ENCODE measurements around the gene DACH2. TPM values are rescaled to one million over a fixed set of nuclear protein-coding genes. Genes with fewer than 3 reads are reported as not detected.

The DACH2 gene
- total RNA-seq, 1 experiment from 2014 or later = 1.0 TPM

DNA sequence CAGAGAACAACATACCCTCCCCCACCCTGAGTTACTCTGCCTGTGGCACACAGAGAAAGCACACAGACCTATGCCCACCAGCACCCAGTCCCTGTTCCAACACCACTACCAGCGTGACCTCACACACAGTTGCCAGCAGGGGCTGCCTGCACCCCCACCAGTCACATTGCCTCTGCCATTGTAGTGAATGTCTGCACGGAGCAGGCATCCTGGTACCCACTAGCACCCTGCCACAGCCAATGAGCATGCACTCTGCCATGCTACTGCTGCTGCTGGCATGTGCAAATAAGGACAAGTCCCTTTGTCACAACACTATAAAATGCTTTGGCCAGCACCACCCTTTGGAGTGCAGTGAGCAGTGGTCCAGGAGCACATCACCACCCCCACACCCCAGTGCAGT is 47.1 kb downstream of the DACH2 start:
- no peaks in the 10 kb centered on the region; the same call in 1 of the 2 replicates for H3K79me2 ChIP-seq (ENCODE audit: insufficient read depth, low read length)
- no peaks in the 10 kb centered on the region for H3K9me3 ChIP-seq (ENCODE audit: control insufficient read depth, low read depth, low read length)
- H3K27me3 ChIP-seq (ENCODE audit: insufficient read depth, low read length) = no peaks in the 10 kb centered on the region
- no peak overlapping the region for H2BK15ac ChIP-seq (ENCODE audit: low read depth, low read length)
- H3K27ac ChIP-seq (ENCODE audit: insufficient read length, low read depth, low read length) = no peak overlapping the region
- H4K5ac ChIP-seq (ENCODE audit: insufficient read length, low read depth, low read length) = no peak overlapping the region
- H4K91ac ChIP-seq (ENCODE audit: insufficient read length, low read depth, low read length) = no peak overlapping the region
- H2AK5ac ChIP-seq (ENCODE audit: insufficient read length, low read length) = no peak overlapping the region
- no peak overlapping the region for H4K8ac ChIP-seq (replicated peaks; ENCODE audit: insufficient read length, low read depth, low read length)
- no peak overlapping the region for H3K18ac ChIP-seq (ENCODE audit: insufficient read length, low read depth, low read length)
- no peak overlapping the region for H2BK120ac ChIP-seq (ENCODE audit: low read depth, low read length, poor library complexity, severe bottlenecking)
- no peak overlapping the region for H3K4me3 Mint-ChIP-seq
- no peak overlapping the region for H3K14ac ChIP-seq (ENCODE audit: insufficient read depth, low read length)
- no peaks in the 10 kb centered on the region for H3K4me1 Mint-ChIP-seq
- peaks cover 38 to 60% of the 10 kb centered on the region in 2 experiments for H3K9me3 Mint-ChIP-seq
- no peaks in the 10 kb centered on the region for H3K4me1 ChIP-seq (ENCODE audit: insufficient read depth, low read length)
- H2BK20ac ChIP-seq (ENCODE audit: low read depth, low read length, poor library complexity, severe bottlenecking) = no peak overlapping the region
- no peaks in the 10 kb centered on the region for H4K20me1 ChIP-seq (ENCODE audit: control insufficient read depth, insufficient read depth, insufficient read length)
- H3K4me2 ChIP-seq (ENCODE audit: insufficient read depth, insufficient read length, low read length) = no peak overlapping the region
- no peaks in the 10 kb centered on the region for H3K27me3 Mint-ChIP-seq (ENCODE audit: low read depth)
- no peak overlapping the region for H3K56ac ChIP-seq (ENCODE audit: insufficient read length, low read depth, low read length)
- H2BK5ac ChIP-seq (ENCODE audit: insufficient read length, low read length) = no peak overlapping the region
- no peak overlapping the region for H3K4ac ChIP-seq (ENCODE audit: low read depth, low read length)
- no peaks in the 10 kb centered on the region for H3K23me2 ChIP-seq (ENCODE audit: insufficient read length, low read depth, low read length, poor library complexity, severe bottlenecking)
- TF ChIP-seq, protein P1, sequence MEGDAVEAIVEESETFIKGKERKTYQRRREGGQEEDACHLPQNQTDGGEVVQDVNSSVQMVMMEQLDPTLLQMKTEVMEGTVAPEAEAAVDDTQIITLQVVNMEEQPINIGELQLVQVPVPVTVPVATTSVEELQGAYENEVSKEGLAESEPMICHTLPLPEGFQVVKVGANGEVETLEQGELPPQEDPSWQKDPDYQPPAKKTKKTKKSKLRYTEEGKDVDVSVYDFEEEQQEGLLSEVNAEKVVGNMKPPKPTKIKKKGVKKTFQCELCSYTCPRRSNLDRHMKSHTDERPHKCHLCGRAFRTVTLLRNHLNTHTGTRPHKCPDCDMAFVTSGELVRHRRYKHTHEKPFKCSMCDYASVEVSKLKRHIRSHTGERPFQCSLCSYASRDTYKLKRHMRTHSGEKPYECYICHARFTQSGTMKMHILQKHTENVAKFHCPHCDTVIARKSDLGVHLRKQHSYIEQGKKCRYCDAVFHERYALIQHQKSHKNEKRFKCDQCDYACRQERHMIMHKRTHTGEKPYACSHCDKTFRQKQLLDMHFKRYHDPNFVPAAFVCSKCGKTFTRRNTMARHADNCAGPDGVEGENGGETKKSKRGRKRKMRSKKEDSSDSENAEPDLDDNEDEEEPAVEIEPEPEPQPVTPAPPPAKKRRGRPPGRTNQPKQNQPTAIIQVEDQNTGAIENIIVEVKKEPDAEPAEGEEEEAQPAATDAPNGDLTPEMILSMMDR (conservative IDR thresholded peaks at IDR 0.05) = no peak
- WGBS (ENCODE audit: extremely low coverage, insufficient read length, low lambda C conversion rate) = no CpG with 5 or more reads among the region's 2 CpGs
- peaks cover 3 to 17% (median 4%) of the 10 kb centered on the region in 3 experiments; a peak in 6 of 7 replicates for H3K36me3 Mint-ChIP-seq (ENCODE audit: insufficient read depth in 1 of 3, low read depth in 3 of 3)
- H3K27ac Mint-ChIP-seq = no peak overlapping the region
- H3K23ac ChIP-seq (ENCODE audit: insufficient read length, low read depth, low read length) = no peak overlapping the region
- DNase-seq = no peak
- no peak overlapping the region for H2BK12ac ChIP-seq (ENCODE audit: insufficient read length, low read depth, low read length)
- H3K9ac ChIP-seq (ENCODE audit: extremely low read depth, insufficient read length, low read length) = no peak overlapping the region
- H2AFZ ChIP-seq (ENCODE audit: low read length) = no peak overlapping the region
- no peaks in the 10 kb centered on the region for H3K79me1 ChIP-seq (ENCODE audit: insufficient read depth, low read depth, low read length, poor library complexity, severe bottlenecking)
- no peak overlapping the region for H3T11ph ChIP-seq (ENCODE audit: low read length)
